Prostate gland (tissue), 2 donors: ENCODE measurements around the gene SLFN12L.

ENCODE experiments used
- POLR2A ChIP-seq: fragments of 450-650 bp; IDR thresholded peaks from one replicate; pipeline ENCODE4 v1.6.1; 2016; ENCODE audit warnings: antibody characterized with exemption, mild to moderate bottlenecking
- POLR2AphosphoS5 ChIP-seq: sonication (generic); formaldehyde crosslinking; IDR thresholded peaks from one replicate; pipeline ENCODE4 v1.6.1; 2017; ENCODE audit warnings: antibody characterized with exemption
- TF ChIP-seq, protein P1 (sequence below), 4 experiments: fragments of 200-600 bp in 2 of 4; fragments of 450-650 bp in 2 of 4; sonication (generic) in 2 of 4; IDR thresholded peaks; 1 replicate in 3 of 4; 2 replicates in 1 of 4; pipeline ENCODE4 v1.5.1; 2016 to 2019; ENCODE audit warnings: antibody characterized with exemption in 4 of 4, mild to moderate bottlenecking in 2 of 4, moderate library complexity in 2 of 4

GRCh38 chr17:35536664-35537171, 760 bp downstream of the SLFN12L start:
- no peak for TF ChIP-seq POLR2A
- TF ChIP-seq, protein P1, sequence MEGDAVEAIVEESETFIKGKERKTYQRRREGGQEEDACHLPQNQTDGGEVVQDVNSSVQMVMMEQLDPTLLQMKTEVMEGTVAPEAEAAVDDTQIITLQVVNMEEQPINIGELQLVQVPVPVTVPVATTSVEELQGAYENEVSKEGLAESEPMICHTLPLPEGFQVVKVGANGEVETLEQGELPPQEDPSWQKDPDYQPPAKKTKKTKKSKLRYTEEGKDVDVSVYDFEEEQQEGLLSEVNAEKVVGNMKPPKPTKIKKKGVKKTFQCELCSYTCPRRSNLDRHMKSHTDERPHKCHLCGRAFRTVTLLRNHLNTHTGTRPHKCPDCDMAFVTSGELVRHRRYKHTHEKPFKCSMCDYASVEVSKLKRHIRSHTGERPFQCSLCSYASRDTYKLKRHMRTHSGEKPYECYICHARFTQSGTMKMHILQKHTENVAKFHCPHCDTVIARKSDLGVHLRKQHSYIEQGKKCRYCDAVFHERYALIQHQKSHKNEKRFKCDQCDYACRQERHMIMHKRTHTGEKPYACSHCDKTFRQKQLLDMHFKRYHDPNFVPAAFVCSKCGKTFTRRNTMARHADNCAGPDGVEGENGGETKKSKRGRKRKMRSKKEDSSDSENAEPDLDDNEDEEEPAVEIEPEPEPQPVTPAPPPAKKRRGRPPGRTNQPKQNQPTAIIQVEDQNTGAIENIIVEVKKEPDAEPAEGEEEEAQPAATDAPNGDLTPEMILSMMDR (IDR thresholded peaks at IDR 0.05) = no peak
- TF ChIP-seq POLR2AphosphoS5 = no peak
